ENCODE data around the gene DLG4. TPM values are rescaled to one million over a fixed set of nuclear protein-coding genes. Genes with fewer than 3 reads are reported as not detected.

The DLG4 gene
- total RNA-seq (2014; rRNA removed; shearing (Covaris generic)) = 18.1 and 25.8 TPM in 2 replicates

DNA sequence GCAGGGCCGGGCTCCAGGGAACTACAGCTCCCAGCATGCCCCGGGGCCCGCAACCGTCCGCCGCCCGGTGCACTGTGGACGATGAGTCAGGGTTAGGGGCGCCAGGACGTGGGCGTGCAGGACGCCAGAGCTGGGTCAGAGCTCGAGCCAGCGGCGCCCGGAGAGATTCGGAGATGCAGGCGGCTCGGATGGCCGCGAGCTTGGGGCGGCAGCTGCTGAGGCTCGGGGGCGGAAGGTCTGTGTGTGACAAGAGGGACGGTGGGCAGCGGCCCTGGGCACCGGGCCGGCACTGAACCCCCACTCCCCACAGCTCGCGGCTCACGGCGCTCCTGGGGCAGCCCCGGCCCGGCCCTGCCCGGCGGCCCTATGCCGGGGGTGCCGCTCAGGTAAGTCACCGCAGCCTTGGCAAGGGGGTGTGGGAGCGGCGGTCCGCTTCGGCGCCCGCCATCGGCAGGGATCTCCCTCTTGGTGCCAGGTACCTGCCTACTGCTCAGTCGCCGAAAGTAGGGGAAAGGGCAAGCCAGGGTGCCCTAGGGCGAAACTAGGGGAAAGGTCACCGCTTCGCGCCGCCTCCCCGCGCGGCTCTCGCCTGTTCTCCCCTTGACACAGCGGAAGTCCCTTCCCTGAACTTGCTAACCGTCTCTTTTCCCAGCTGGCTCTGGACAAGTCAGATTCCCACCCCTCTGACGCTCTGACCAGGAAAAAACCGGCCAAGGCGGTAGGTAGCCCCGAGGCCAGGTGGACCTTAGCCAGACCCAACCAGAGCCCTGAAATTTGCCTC lies at the start of gene DLG4, which contains the start of gene ACADVL:
Gene DLG4, minus strand, starts transcription at position 25 of the 781 bp plus-strand sequence.
Gene ACADVL, plus strand, starts transcription at position 127 of the 781 bp plus-strand sequence. Its CDS starts 47 bp downstream, at position 174.

DNA sequence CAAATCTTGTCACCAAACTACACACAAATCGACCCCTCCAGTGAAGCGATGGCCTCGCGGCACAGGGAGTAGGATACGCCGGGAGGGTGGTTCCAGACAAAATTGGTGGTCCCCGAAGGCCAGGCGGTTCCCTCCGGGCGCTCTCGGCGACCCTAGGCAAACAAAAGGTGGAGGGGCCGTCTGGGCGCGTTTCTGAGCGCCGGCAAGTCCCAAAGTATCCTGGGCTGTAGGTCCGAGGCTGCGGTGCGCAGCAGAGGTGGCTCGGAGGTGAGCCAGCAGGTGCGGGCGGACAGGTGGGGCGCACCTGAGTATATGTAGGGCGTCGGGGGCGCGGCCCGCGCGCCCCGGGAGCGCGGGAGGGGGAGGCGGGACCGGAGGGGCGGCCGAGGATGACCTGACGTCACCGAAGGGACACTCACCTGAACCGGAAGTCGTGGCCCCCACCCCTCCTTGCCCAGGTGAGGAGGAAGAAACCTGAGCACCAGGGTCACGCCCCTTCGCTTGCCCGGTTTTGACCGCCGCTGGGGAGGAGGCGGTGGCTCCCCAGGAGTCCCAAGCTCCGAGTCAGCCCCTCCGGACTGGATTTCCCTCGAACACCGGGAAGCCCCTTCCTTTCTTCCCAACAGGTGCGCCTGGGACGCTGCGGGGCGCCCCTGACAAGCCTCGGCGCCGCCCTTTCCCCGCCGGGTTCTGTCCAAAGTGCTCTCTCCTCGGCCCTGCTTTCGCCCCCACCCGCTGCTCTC lies 42.7 kb upstream of the DLG4 start, which contains the start of gene CLDN7:
Gene CLDN7, minus strand, starts transcription at position 287 of the 743 bp plus-strand sequence. CDS start 435 bp downstream, outside the sequence.

DNA sequence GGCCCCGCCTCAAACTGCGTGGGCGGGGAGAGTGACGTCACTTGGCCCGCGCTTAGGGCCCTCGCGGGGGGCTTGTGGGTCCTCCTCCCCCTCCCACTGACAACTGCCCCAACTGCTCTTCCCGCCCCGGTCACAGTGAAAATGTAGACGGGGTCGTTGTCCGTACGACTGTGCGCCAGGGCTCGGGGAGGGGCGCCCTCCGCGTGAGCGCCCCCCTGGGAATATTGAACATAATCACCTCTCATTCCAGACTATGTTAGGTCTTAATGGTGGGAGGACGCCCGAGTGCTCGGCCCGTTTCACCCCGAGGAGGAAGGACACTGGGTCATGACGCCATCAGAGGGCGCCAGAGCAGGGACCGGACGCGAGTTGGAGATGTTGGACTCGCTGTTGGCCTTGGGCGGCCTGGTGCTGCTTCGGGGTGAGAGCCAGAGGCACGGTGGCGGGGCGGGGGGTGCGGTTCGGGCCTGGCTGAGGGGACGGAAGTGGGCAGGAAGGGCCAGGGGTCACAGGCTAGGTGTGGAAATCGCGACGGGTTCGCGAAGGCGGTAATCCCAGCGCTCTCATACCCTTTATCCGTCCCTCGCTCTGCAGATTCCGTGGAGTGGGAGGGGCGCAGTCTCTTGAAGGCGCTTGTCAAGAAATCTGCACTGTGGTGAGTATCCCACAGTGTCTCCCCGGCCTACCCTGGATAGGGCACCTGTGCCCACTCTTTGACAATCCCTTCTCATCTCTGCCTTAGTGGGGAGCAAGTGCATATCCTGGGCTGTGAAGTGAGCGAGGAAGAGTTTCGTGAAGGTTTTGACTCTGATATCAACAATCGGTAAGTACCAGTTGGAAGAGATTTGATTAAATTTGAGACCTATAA lies 32.8 kb upstream of the DLG4 start, which contains the start of gene ELP5:
Gene ELP5, plus strand, starts transcription at position 40 of the 868 bp plus-strand sequence. Its CDS starts 336 bp downstream, at position 376.

DNA sequence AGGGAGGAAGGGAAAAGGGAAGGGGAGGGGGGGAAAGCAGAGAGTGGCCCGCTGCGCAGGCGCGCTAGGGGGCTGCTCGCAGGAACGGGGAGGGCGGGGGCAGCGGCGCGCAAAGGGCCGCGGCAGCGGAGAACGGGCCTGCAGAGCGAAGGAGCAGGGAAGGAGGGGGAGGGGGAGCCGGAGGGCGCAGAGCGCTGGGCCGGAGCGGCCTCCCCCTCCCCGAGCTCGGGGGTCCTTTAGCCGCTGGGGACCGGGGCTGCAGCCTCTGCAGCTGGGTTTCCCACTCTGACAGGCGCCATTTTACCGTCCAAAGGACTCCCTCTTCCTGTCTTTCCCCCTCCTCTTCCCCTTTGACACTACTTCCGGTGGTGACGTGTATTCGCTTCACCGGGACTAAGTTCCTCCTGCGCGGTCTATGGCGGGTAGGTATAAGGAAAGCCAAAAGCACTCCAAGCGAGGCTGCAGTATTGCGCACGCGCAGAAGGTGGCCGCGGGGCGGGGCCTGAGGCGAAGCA lies 32.1 kb upstream of the DLG4 start, which contains the start of gene CTDNEP1:
Gene CTDNEP1, minus strand, starts transcription at position 74 of the 515 bp plus-strand sequence. CDS start 438 bp downstream, outside the sequence.

DNA sequence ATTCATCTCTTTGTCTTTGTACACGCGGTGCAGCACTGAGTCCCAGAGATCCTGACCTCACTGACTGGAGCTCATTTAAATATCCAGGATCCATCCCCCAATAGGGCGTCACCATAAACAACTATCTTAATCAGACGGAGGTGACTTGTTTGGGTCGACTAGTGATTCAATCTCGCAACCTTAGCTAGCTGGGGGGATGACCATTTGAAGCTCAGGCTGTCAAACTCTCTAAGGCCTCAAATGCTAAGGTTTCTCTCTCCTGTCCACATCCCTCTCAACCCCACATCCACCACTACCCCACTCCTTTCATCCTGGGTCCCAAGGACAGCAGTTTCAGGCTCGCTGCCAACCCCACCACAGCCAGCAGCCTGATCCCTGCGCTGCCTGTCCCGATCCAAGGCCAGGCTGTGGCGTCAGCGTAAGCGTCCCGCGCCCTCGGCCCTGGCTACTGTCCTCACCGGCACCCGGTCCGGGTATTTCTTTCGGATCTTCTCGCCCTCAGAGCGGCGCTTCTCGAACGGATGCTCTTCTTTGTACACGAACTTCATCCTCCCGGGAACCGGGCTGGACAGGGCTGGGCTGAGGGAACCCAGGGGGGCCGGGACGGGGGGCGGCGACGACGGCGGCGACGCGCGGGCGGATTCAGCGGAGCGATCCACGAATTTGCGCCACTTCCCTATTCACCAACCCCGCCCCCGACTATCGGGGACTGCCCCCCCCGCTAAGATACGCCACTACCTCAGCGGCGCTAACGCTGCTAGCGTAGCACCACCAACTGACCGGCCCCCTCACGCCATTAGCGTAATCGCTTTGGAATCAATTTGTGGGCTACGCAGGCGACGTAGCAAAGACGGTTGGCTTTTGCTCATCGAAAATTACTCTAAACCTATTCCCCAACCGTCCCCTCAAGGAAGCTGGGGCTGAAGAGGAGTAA lies 22.4 kb upstream of the DLG4 start, which contains the start of gene GABARAP:
Gene GABARAP, minus strand, starts transcription at position 667 of the 934 bp plus-strand sequence. Its CDS starts 119 bp downstream, at position 548.

DNA sequence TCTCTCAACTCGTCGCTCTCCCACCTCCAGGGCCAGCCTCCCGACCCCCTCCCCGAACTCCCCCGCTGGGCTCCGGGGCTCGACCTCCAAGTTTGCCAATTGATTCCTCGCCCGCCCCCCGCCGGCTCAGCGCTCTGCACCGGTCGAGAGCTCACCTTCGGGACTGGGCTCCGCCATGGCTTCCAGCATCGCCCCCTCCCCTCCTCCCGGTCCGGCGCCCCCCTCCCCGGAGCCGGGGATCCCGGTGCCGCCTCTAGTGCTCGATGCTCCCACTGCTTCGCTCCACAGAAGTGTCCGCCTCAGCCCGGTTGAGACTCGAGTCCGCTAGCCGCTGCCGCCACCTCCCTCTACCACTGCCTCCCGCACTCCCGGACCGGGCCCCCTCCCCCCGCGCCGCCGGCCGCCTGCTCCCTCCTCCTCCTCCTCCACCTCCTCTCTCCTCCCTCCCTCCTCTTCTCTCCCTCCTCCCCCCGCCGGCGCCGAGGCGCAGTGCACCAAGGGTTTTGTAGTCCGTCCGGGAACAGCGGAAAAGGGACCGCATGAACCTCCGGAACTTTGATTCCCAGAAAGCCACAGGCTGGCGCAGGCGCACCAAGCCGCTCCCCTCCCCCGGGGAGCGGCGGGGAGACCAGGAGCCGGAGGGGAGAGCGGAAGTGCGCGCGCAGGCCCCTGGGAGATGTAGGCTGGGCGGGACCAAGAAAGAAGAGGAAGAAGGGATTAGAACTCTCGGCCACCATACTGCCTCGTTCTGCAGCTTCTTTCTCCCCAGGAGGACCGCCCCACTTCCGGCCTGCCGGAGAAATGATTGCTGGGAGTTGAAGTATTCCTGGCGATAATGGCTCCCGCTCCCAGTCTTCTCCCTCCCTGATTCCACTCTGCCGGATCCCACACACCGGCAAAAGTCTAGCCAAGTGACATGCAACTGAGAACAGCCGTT lies 19.7 kb upstream of the DLG4 start, which contains the start of gene PHF23:
Gene PHF23, minus strand, starts transcription at position 367 of the 937 bp plus-strand sequence. Its CDS starts 178 bp downstream, at position 189.

DNA sequence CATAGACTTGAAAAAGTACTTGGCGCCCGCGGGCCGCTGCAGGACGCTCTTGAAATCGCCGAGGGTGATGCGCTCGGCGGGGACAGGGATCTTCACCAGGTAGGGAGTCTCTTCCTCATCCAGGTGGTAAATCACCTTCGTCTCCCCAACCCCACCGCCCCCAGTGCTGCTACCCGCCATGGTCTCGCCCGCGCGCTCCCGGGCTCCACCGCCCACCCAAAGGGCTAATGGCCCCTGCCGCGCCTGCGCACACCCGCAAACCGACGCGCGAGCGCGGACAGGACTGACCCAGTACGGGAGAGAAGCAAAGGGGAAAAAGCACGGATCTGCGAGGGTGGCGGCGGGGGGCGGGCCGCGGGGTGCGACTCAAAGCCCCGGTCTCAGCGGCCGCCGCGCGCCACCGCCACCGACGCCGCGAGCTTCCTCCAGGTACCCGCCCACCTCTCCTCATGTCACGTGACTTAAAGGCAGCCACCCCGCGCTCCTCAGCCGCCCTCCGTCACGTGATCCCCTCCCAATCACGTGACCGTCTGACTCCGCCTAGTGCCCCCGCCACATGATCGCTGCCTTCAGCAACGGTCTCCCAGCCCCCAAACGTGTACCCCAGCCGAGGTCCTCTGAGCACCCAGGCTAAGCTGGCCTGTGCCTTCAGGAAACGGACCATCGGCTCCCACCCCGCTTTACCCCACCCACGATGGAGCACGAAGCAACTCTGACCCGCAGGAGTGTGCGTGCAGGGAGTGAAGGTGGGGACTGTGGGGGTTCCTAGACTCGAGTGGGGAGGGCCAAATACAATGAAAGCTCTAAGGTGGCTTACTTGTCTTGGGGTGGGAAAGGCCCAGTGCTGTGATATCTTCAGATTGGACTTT lies 14.7 kb upstream of the DLG4 start, which contains the start of gene DVL2:
Gene DVL2, minus strand, starts transcription at position 435 of the 869 bp plus-strand sequence. Its CDS starts 255 bp downstream, at position 180.

DNA sequence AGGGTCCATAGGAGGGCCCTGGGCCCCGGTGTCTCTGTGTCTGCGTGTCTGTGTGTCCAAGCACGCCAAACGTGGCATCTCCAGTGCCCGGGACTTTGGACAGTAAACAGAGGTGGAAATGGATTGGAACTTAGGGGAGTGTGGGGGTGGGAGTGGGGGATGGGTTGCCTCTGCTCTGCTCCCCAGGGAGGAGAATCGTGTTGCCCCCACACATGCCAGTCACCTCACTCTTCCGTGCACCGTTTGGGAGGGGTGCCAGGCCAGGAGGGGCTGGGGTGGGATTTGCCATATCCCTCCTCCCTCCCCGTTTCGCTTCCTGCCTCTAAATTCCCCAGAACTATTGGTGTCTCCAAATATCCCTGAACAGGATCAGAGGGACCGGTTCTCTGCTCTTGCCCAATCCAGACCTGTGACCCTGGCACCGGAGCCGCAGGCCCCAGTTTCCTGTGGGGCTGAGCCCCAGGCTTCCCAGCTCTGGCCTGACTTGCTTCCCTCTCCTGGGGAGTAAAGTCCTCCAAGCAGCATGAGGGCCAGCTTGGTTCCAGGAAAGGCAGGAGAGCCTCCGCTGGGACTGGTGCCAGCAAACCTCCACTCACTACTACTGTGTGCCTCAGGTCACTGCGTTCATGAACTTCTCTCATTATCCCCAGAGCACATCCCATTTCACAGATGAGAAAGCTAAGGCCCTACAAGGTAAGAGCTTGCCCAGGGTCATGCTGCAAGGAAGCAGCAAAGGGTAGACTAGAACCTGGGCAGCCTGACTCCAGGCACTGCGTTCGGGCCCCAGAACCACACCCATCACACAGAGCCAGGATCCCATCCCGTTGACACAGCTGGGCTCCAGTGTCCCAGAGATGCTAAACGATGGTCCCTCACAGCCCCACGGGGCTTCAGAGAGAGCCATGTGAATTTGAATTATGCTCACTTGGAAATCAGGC lies 40.0 kb downstream of the DLG4 start, which contains the start of gene ASGR1:
Gene ASGR1, minus strand, starts transcription at position 54 of the 938 bp plus-strand sequence. CDS start 807 bp downstream, outside the sequence.

Small RNA genes lying within 50 kb of the gene (small RNA-seq; reads per million reads assigned to genes)
- gene AC120057.4 (not detected), gene MIR324 (0.46 reads per million, percentile 17 among the genes with 10 or more reads in this experiment), gene RF00019 (not detected)

Other genes starting within 250 kb of the DLG4 start
- not detected in 2 replicates for gene ALOX12, start 223.8 kb downstream of the DLG4 start, total RNA-seq (2014; rRNA removed; shearing (Covaris generic))
- gene RNASEK, start 207.2 kb downstream of the DLG4 start, total RNA-seq (2014; rRNA removed; shearing (Covaris generic)) = 89.7 and 140 TPM in 2 replicates
- gene BCL6B, start 196.8 kb downstream of the DLG4 start, total RNA-seq (2014; rRNA removed; shearing (Covaris generic)) = not detected in 2 replicates
- gene SLC16A13, start 183.8 kb downstream of the DLG4 start, total RNA-seq (2014; rRNA removed; shearing (Covaris generic)) = 0.53 and 0.79 TPM in 2 replicates
- gene SLC16A11, start 175.7 kb downstream of the DLG4 start, total RNA-seq (2014; rRNA removed; shearing (Covaris generic)) = not detected in 2 replicates
- not detected in 2 replicates for gene CLEC10A, start 139.6 kb downstream of the DLG4 start, total RNA-seq (2014; rRNA removed; shearing (Covaris generic))
- not detected in 2 replicates for gene ASGR2, start 105.0 kb downstream of the DLG4 start, total RNA-seq (2014; rRNA removed; shearing (Covaris generic))
- 2.0 and 3.1 TPM in 2 replicates for gene ASGR1, start 40.5 kb downstream of the DLG4 start, total RNA-seq (2014; rRNA removed; shearing (Covaris generic))
- 659 and 664 TPM in 2 replicates for gene ACADVL, start 102 bp upstream of the DLG4 start, total RNA-seq (2014; rRNA removed; shearing (Covaris generic))
- 67.9 and 69.8 TPM in 2 replicates for gene DVL2, start 14.7 kb upstream of the DLG4 start, total RNA-seq (2014; rRNA removed; shearing (Covaris generic))
- 52.4 and 54.4 TPM in 2 replicates for gene PHF23, start 19.6 kb upstream of the DLG4 start, total RNA-seq (2014; rRNA removed; shearing (Covaris generic))
- gene GABARAP, start 22.6 kb upstream of the DLG4 start, total RNA-seq (2014; rRNA removed; shearing (Covaris generic)) = 147 and 165 TPM in 2 replicates
- gene CTDNEP1, start 31.9 kb upstream of the DLG4 start, total RNA-seq (2014; rRNA removed; shearing (Covaris generic)) = 53.1 and 75.3 TPM in 2 replicates
- 69.7 and 99.4 TPM in 2 replicates for gene ELP5, start 32.4 kb upstream of the DLG4 start, total RNA-seq (2014; rRNA removed; shearing (Covaris generic))
- 0.49 and 0.50 TPM in 2 replicates for gene CLDN7, start 42.6 kb upstream of the DLG4 start, total RNA-seq (2014; rRNA removed; shearing (Covaris generic))
- gene SLC2A4, start 61.9 kb upstream of the DLG4 start, total RNA-seq (2014; rRNA removed; shearing (Covaris generic)) = 0.05 TPM in 1 of 2 replicates, not detected in the other
- gene YBX2, start 74.8 kb upstream of the DLG4 start, total RNA-seq (2014; rRNA removed; shearing (Covaris generic)) = not detected in 2 replicates
- 1,009 and 1,089 TPM in 2 replicates for gene EIF5A, start 87.8 kb upstream of the DLG4 start, total RNA-seq (2014; rRNA removed; shearing (Covaris generic))
- 97.9 and 100 TPM in 2 replicates for gene GPS2, start 95.5 kb upstream of the DLG4 start, total RNA-seq (2014; rRNA removed; shearing (Covaris generic))
- gene NEURL4, start 109.5 kb upstream of the DLG4 start, total RNA-seq (2014; rRNA removed; shearing (Covaris generic)) = 14.2 and 17.0 TPM in 2 replicates
- gene ACAP1, start 116.7 kb upstream of the DLG4 start, total RNA-seq (2014; rRNA removed; shearing (Covaris generic)) = 2.5 and 5.1 TPM in 2 replicates
- gene KCTD11, start 132.3 kb upstream of the DLG4 start, total RNA-seq (2014; rRNA removed; shearing (Covaris generic)) = 5.3 and 7.2 TPM in 2 replicates
- gene TMEM95, start 135.3 kb upstream of the DLG4 start, total RNA-seq (2014; rRNA removed; shearing (Covaris generic)) = not detected in 2 replicates
- gene TNK1, start 161.3 kb upstream of the DLG4 start, total RNA-seq (2014; rRNA removed; shearing (Covaris generic)) = 1.0 and 2.4 TPM in 2 replicates
- gene PLSCR3, start 174.7 kb upstream of the DLG4 start, total RNA-seq (2014; rRNA removed; shearing (Covaris generic)) = 32.1 and 34.0 TPM in 2 replicates
- 111 and 127 TPM in 2 replicates for gene TMEM256, start 184.3 kb upstream of the DLG4 start, total RNA-seq (2014; rRNA removed; shearing (Covaris generic))
- gene NLGN2, start 188.0 kb upstream of the DLG4 start, total RNA-seq (2014; rRNA removed; shearing (Covaris generic)) = 9.7 and 10.0 TPM in 2 replicates
- gene SPEM1, start 200.5 kb upstream of the DLG4 start, total RNA-seq (2014; rRNA removed; shearing (Covaris generic)) = not detected in 2 replicates
- gene SPEM2, start 205.8 kb upstream of the DLG4 start, total RNA-seq (2014; rRNA removed; shearing (Covaris generic)) = not detected in 2 replicates
- not detected in 2 replicates for gene SPEM3, start 209.0 kb upstream of the DLG4 start, total RNA-seq (2014; rRNA removed; shearing (Covaris generic))
- 4.0 and 7.8 TPM in 2 replicates for gene TMEM102, start 215.6 kb upstream of the DLG4 start, total RNA-seq (2014; rRNA removed; shearing (Covaris generic))
- 0.38 and 0.98 TPM in 2 replicates for gene FGF11, start 219.7 kb upstream of the DLG4 start, total RNA-seq (2014; rRNA removed; shearing (Covaris generic))
- gene CHRNB1, start 225.2 kb upstream of the DLG4 start, total RNA-seq (2014; rRNA removed; shearing (Covaris generic)) = 6.1 and 6.9 TPM in 2 replicates